Peyer's patch (tissue), 4 donors: ENCODE measurements around the gene NUCKS1.

Source experiments
- CTCF ChIP-seq, 6 experiments: fragments of 450-650 bp in 4 of 6; fragments of 200-600 bp in 2 of 6; sonication (generic) in 1 of 6; IDR thresholded peaks; one replicate each; pipeline ENCODE4 v1.5.1; 2017 to 2019; ENCODE audit warnings: antibody characterized with exemption in 6 of 6, mild to moderate bottlenecking in 3 of 6, moderate library complexity in 1 of 6
- POLR2A ChIP-seq, 2 donors: fragments of 450-650 bp; IDR thresholded peaks; one replicate each; pipeline ENCODE4 v1.5.1; 2017; ENCODE audit warnings: antibody characterized with exemption in 2 of 2, mild to moderate bottlenecking in 2 of 2, moderate library complexity in 2 of 2

DNA sequence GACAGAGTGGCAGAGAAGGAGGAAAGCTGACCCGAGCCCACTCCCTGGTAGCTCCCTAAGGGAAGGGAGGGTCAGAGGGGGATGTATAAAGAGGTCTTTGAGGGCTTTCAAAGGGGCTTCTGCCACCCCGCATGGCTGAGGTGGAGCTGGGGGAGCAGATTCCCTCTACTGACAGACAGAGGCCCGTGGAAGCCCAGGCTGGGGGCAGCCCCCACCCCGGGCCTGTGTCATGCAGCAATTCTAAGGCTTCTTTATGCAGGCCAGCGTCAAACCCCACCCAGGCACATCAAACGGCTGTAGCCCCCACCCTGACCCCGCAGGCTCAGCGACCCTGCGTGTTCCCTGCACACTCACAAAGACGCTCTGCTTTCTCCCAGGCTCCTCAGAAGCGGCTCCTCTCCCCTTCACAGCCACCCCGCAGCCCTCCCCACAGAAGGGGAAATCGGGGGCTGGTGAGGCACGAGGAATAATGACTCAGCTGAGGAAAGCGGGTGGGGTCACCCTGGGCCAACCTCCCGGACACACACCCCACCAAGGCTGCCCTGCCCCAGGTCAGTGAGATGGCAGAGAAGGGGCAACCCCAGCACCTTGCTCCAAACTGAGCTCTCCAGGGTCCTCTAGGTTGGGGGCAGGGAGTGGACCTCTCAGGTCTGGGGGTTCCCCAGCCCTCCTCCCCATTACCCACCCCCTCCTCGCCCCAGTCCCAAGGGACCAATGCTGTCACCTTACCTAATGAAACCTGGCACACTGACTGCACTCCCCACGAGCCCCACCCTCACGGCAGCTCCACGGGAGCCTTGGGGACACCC lies 80.4 kb downstream of the NUCKS1 start:
- TF ChIP-seq CTCF (IDR thresholded peaks at IDR 0.05): no peak
- TF ChIP-seq POLR2A (IDR thresholded peaks at IDR 0.05): no peak
